Right ventricle myocardium inferior (tissue), 1 donor: ENCODE results near the gene SNX12. TPM values are rescaled to one million over a fixed set of nuclear protein-coding genes. Genes with fewer than 3 reads are reported as not detected.
"Not testable (repeated sequence)": the region's sequence is repeated elsewhere in the genome, so short reads cannot be mapped to it uniquely, and the experiment has no call there.

ENCODE experiments used
- ATAC-seq: fragments of 200-7000 bp; cut with Tn5 transposase; one replicate; pipeline ENCODE4 v1.9.1; 2020; ENCODE audit warnings: mild to moderate bottlenecking, moderate library complexity
- DNase-seq: peaks from one replicate; pipeline ENCODE4 v3.0.0; 2021; ENCODE audit errors: missing footprints
- intact Hi-C: fragments of 100-400 bp; cut with DNase I; formaldehyde crosslinking; loops from one replicate; pipeline ENCODE4 v1.11.0; 2022
- total RNA-seq: library from RNA; stranded (reverse); fragmentation: NEBNext Ultra II Directional; extraction: Animal tissue kit (Norgen Biotek cat#: 25700); gene quantifications from one replicate; pipeline ENCODE4 v1.2.1, GENCODE V29; 2021
- donor health status: DM: no; HTN: yes; CAD: no; lungs with severe emphysema.

SNX12 gene
- total RNA-seq, 1 donor from 2014 or later: 49.5 TPM

DNA sequence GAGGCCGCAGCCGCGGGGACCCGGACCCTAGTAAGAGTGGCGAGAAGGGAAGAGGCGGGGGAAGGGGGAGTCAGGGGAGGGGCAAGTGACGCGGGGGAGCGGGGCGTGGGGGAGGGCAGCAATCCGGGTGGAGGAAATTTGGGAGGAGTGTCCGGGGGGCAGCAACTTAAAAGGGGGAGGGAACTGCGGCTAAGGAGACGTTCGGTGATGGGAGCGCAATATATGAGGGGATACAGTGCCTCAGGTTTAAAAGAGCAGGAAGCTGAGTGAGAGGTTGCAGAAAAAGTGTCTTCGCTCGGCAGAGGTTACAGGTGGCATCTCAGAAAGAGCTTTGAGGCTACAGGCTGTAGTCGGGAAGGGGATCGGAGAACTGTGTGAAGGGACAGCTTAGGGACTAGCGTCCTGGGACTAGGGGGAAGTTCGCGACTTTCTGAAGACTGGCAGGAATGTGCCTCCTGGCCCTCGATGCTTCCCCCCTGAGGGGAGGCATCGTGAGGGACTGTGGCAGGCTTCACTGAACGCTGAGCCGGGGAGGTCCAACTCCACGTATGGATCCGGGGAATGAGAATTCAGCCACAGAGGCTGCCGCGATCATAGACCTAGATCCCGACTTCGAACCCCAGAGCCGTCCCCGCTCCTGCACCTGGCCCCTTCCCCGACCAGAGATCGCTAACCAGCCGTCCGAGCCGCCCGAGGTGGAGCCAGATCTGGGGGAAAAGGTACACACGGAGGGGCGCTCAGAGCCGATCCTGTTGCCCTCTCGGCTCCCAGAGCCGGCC is 28.0 kb upstream of the SNX12 start:
- DNase-seq (no peak), ATAC-seq (peak; percentile 81)
- intact Hi-C loops: loop anchor here (2.0 kb wide), 2 partner anchors 27 to 83 kb away; partner anchors contain the start of gene SNX12

DNA sequence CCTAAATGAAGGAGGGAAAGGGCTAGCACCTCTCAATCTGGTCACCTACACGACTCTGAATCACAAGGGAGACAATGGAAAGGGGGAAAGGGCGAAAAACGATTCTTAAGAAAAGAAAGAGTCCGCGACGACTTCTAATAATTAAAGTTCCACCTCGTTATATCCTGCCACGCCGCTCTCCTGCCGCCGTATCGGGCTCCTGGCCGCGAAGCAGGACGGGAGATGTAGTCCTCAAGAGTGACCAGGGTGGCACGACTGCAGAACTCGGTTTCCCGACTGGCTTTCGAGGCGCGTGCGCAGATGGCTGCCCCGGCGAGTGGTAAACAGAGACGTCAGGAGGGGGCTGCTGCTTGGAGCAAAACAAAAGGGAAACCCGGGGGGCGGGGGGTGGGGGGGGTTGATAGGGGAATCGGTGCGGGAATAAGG is 27.4 kb upstream of the SNX12 start, which contains the start of gene FOXO4:
Gene FOXO4, plus strand, starts transcription at position 297 of the 426 bp plus-strand sequence. CDS start 678 bp downstream, outside the sequence.
- intact Hi-C loops: loop anchor here (2.0 kb wide), 1 partner anchor 27 kb away; the partner anchor contains the start of gene SNX12
- DNase-seq (peak; percentile 95), ATAC-seq (peak; percentile 96)

DNA sequence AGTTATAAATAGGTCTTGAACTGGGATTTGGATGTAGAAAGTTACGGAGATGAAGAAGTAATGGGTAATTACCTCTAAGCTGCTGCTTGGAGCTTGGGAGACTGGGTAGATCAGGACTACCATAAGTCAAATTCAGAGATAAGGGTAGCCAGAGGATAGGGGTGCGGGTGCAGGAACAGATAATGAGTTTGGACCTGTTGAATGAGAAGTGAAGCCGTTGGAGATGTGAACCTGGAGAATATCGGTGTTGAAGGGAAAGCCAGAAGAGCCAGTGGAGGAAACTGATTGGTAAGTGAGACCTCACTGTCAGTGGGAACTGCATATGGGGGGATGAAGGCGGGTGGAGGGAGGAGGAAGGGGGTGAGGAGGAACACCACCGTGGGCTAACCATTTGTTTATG is 26.9 kb upstream of the SNX12 start:
- intact Hi-C loops: loop anchor here (2.0 kb wide), 1 partner anchor 26 kb away; the partner anchor contains the start of gene SNX12
- no peak for ATAC-seq
- DNase-seq: no peak

DNA sequence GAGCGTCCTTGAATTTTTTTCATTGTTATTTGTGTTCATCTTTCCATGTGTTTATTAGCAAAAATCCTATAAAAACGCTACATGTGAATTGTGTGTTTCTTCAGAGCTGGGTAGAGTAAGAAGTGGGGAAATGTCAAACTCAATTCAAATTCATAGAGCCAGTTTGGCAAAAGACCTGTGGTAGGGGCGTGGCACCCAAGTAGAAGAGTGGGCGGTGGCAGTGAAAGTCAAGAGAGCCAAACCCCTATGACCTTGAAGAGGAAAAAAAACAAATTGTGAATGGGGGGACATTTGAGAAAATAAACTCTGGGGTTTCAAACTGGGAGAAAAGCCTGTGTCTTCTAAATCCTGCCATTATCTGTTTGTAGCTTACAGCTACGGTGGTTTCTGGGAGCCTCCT is 23.1 kb upstream of the SNX12 start:
- intact Hi-C loops: no loop called here
- no peak for DNase-seq
- no peak for ATAC-seq

DNA sequence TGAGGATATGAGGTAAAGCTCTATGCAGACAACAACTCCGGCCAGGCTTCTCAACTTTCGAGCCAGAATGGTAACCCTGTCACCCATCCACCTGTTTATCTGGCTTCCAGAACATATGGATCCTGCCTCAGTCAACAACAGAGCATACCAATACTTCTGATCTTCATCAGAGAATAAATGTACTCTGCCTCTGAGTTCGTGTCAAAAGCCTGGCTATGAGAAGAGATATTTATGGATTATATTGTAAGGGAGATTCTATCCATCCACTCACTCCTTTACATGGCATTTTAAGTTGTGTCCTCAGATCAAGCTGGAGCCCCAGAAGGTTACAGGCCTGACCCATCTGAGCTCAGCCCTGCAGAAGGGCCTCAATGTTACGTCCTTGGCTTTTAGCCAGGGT is 17.8 kb upstream of the SNX12 start:
- DNase-seq (no peak), ATAC-seq (no peak)
- intact Hi-C loops: no loop called here

DNA sequence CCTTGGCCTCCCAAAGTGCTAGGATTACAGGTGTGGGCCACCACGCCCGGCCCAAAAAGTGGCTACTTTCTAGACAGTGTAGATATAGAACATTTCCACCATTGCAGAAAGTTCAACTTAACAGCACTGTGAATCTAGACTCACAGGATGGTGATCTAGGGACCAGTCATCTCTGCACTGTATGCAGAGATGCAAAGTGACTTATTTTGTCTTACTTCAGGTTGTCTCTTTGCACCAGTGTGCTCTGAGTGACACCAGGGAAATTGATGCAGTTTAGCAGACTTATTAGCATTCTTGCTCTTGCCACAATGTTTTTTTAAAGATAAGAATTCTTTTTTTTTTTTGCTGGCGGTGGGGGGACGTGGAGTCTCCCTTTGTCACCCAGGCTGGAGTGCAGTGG is 14.7 kb upstream of the SNX12 start:
- intact Hi-C loops: no loop called here
- no peak for ATAC-seq
- DNase-seq: no peak

DNA sequence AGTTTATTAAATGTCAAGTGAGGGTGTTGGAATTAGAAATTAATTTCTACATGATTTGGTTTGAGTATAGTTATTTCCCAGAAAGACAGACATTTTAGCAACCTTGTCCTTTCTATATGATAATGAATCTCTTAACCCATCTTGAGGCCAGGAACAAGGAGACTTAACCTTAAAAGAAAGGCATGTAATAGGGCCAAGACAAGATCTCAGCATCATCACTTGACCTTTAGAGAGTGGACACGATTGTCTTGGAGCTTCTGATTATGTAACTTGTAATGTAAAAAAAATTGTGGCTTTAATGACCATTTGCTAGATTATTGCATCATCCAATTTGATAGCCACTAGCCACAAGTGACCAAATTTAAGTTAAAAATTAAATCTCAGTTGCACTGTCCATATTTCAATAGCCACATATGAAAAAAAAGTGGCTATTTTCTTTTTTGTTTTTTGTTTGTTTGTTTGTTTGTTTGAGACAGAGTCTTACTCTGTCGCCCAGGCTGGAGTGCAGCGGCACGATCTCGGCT is 14.1 kb upstream of the SNX12 start:
- ATAC-seq (no peak), DNase-seq (no peak)
- intact Hi-C loops: no loop called here

DNA sequence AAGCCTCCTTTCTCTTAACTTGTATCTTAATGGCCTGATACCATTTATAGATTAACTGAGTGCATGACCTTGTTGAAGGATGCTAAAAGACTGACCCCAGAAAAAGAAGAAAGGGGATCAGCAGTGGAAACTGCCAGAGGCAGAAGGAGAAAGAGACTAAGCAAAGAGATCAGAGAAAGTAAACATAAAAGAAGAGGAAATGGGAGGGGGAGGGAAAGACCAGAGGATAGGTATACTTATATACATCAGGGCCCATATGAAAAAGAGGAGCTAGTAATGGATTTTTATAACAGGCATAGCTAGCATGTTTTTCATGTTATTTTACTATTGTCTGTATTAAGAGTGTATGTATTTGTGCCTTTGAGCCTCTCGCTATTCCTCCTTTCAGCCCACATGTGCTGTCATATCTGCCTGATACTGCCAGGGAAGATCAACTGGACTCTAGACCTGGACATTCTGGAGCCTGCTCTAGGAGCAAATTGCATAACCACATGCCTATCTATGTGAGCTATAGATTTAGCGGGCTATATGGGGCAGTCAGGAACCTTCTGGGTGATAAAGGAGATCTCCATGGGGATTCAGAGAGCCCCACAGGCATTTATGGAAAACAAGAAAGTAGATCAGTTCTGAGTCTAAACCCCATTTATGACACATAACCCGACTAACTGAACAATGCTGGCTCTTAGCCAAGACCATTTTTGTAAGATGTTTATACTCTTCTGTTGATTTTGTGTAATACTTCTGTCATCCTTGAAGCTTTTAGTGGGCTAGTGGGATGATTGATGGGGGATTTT is 13.4 kb upstream of the SNX12 start:
- intact Hi-C loops: no loop called here
- ATAC-seq (no peak), DNase-seq (no peak)

DNA sequence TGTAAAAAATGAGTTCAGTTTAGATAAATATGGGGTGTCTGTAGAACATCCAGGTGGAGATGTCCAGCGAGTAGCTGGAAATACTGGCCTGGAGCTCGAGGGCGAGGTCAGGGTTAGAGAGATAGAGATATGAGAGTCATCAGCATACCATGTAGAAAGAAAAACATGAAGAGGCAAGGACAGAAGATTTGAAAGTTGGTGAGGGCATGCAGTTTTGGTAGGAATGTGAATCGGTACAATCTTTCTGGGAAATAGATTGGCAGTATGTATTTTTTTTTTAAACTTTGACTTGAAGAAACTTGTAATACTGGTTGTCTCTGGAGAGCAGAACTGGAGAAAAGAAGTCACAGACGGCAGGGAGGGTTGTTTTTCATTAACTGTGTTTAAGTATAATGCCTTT is 2.4 kb upstream of the SNX12 start:
- intact Hi-C loops: no loop called here
- ATAC-seq: no peak
- no peak for DNase-seq

DNA sequence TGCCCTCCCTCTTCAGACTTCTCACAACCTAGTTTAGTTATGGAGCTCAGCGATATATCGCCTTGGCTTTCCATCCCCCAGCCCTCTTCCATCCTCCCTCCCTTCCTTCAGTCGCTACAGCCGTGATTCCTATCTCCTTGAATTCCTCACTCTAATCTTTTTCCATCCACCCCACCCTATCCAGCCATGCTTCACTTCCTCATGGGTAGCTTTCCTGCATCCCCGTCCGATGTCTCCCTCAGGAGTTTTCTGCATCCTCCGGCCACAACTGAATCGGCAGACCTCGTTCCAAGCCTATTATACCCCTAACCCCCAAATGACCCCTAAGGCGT is 456 bp downstream of the SNX12 start:
- intact Hi-C loops: loop anchor here (1.0 to 2.0 kb wide), 2 partner anchors 27 to 115 kb away; partner anchors contain the start of gene FOXO4
- ATAC-seq: no peak
- DNase-seq: no peak

DNA sequence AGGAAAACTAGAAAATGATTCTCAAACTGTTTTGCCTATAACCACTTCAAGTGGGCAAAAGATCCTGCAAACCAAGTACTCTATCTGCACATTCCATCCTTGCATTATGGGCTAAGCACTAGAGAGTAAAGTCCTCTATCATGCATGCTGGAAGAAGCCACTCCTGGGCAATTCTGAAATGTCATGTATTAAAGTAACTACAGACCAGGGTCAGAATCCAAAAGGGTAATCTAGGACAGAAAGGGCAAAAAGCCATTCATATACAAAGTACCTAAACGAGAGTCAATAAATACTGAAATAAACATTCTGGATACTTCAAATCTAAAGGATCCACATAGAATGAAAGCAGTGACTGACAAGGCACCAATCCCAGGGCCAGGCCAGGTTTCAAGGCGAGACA is 1.0 kb downstream of the SNX12 start:
- intact Hi-C loops: no loop called here
- DNase-seq (no peak), ATAC-seq (no peak)

DNA sequence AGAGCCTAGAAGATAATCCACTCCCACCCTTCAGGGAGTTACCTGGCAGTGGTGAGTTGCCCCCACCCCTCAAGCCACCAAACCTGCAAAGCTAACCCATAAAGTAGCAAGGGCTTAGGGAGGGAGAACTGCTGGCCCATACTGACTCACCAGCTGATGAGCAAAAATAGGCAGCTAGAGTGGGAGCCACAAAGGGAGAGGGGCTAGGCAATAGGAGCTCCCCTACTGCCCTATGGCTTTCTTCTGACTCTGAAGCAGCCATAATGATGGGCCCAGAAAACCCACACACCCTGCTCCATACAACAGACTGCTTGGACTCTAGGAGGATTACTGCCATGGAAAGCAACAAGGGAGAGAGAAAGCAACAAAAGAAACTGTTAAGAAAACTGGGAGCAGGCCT is 8.0 kb downstream of the SNX12 start:
- no peak for DNase-seq
- intact Hi-C loops: no loop called here
- ATAC-seq: no peak

DNA sequence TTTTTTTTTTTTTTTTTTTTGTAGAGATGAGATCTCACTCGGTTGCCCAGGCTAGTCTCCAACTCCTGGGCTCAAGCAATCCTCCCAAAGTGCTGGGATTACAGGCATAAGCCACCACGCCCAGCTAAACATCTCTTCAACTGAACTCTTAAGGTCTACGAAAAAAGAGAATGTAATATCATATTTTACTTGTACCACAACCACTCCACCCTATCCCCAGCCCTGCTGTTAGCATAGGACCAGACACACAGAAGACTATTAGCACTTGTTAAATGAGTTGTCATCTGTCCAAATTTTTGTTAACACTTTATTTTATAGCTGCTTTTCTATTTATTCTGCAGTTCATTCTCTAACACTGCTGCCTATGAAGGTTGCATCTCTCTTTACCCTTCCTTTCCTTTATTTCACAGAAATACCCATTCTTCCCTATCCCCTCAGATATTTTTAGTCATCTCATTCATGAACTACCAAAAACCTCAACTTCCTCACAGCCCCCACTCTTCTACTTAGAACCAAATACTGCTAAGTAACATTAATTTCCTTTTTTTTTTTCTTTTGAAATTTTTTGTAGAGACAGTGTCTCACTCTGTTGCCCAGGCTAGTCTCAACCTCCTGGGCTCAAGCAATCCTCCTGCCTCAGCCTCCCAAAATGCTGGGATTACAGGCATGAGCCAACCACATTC is 10.1 kb downstream of the SNX12 start:
- intact Hi-C loops: no loop called here
- ATAC-seq: no peak
- DNase-seq: no peak

DNA sequence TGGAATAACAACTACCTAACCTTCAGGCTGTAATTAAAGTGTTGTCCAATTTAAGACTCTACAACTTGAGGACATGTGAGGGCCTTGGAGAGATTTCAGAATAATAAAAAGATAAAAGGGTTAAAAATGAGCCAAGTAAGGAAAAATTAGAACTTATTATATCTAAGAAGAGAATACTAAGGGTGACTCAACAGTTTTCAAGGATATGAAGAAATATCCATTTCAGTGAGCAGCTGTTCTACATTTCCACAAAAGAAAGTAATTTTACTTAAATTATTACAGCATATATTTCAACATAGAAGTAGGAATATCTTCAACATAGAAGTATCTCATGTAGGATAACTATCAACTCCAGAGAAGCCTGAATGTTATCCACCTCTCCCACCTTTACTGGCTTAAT is 11.3 kb downstream of the SNX12 start:
- intact Hi-C loops: no loop called here
- ATAC-seq: no peak
- no peak for DNase-seq

DNA sequence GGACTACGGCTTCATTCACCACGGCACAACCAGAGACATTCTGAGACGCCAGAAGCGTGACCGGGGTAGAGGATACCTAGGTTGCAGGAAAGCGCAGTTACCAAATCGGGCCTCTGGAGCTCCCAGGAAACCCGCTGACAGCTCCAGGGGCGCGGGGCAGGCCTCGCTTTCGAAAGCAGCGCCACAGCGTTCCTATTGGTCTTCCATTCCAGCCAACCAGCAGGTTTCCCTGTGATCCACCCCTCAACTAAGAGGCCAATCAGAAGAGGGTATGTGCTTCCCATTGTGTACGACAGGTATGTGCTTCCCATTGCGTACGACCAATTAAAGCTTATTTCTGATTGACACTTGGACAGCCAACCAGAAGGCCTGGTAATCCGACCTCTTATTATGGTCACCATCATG is 14.9 kb downstream of the SNX12 start:
- no peak for DNase-seq
- intact Hi-C loops: no loop called here
- ATAC-seq: peak; percentile 59

DNA sequence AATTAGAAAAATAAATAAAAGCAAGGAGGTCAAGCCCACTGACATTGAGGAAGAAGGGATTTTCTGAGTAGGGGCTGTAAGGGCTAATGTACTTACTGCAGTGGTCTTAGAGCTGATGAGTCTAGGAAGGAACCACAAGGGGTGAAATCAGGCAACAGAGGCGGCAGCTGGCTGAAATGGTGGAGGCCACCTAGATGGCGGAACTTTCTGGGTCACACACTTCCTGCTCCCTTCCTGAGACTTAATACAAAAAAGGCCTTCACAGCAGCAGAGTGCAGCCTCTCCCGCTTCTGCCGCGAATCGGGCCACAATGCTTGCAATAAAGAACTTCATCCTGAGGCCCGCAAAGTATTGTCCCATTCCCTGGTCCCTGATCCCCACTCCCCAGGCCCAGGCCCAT is 15.4 kb downstream of the SNX12 start:
- no peak for ATAC-seq

DNA sequence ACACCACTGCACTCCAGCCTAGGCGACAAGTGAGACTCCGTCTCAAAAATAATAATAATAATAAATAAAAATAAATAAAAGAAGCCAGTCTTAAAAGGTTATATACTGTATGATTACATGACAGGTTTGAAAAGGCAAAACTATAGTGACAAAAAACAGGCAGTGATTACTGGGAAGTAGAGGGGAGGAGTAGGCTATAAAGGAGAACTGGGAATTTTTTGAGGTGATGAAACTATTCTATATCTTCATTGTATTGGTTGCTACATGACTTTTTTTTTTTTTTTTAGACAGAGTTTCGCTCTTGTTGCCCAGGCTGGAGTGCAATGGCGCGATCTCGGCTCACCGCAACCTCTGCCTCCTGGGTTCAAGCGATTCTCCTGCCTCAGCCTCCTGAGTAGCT is 20.2 kb downstream of the SNX12 start:
- ATAC-seq, DNase-seq, intact Hi-C loops: not testable (repeated sequence)

More for the DNA sequence above, 15.4 kb downstream of the SNX12 start:
- no peak for DNase-seq
- intact Hi-C loops: no loop called here

DNA sequence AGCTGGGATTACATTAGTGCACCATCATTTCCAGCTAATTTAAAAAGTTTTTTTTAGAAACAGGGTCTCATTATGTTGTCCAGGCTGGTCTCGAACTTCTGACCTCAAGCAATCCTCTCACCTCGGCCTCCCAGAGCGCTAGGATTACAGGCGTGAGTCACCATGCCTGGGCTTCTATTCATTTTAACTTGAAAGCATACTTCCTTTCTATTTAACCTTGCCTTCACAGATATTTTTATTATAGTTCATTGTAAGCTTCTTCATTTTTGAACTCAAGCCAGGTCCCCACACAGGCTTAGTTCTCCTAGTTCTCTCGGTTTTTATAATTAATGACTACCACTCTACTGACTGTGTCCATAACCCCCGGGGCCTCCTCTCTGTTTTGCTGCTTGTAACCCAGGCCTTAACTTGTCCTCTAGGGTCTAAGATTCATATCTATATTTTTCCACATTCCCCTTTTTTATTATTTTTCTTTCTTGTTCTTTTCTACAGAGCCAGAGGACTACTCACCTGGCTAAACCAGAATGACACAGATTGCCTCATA is 50.7 kb downstream of the SNX12 start:
- intact Hi-C loops: no loop called here
- DNase-seq (no peak), ATAC-seq (no peak)
